Neuronal stem cell (in vitro differentiated cells): ENCODE measurements around the gene A2M.
A peak's percentile ranks its signal among the peaks of the same experiment; 100 is the strongest.
"Not testable (repeated sequence)": the region's sequence is repeated elsewhere in the genome, so short reads cannot be mapped to it uniquely, and the experiment has no call there.

ENCODE experiments used
- DNase-seq: peaks from one replicate; pipeline ENCODE4 v3.0.0-alpha.2; 2013; ENCODE audit warnings: low spot score
- H2AFZ ChIP-seq: one replicate; pipeline ENCODE4 v1.6.1; 2013; ENCODE audit warnings: mild to moderate bottlenecking, low read length, inconsistent platforms
- H2AK5ac ChIP-seq: 2 replicates; pipeline ENCODE4 v1.6.1; 2013; ENCODE audit warnings: low read depth, mild to moderate bottlenecking, inconsistent platforms, low read length, moderate library complexity, mixed read lengths
- H2BK120ac ChIP-seq: 2 replicates; pipeline ENCODE4 v1.6.1; 2013; ENCODE audit warnings: low read depth, mild to moderate bottlenecking, inconsistent platforms, low read length, moderate library complexity, mixed read lengths
- H2BK12ac ChIP-seq: one replicate; pipeline ENCODE4 v1.6.1; 2013; ENCODE audit warnings: low read length, inconsistent platforms
- H2BK15ac ChIP-seq: 2 replicates; pipeline ENCODE4 v1.6.1; 2013; ENCODE audit warnings: mild to moderate bottlenecking, low read length, inconsistent platforms, mixed read lengths
- H2BK5ac ChIP-seq: one replicate; pipeline ENCODE4 v1.6.1; 2013; ENCODE audit warnings: inconsistent platforms, mild to moderate bottlenecking, low read length, moderate library complexity
- H3K14ac ChIP-seq: one replicate; pipeline ENCODE4 v1.6.1; 2013; ENCODE audit warnings: low read length, inconsistent platforms
- H3K18ac ChIP-seq: 2 replicates; pipeline ENCODE4 v1.6.1; 2013; ENCODE audit warnings: low read length, inconsistent platforms
- H3K23ac ChIP-seq: 2 replicates; pipeline ENCODE4 v1.6.1; 2013; ENCODE audit warnings: low read depth, mild to moderate bottlenecking, mixed read lengths, low read length, inconsistent platforms; ENCODE audit not compliant: poor library complexity
- H3K27ac ChIP-seq: replicated peaks from 3 replicates; pipeline ENCODE4 v1.5.1; 2013; ENCODE audit warnings: low read length, inconsistent platforms
- H3K27me3 ChIP-seq, 3 experiments: 2 replicates each; pipeline ENCODE4 v1.6.1; 2013; ENCODE audit warnings: low read length in 3 of 3, mild to moderate bottlenecking in 2 of 3, inconsistent platforms in 1 of 3, low read depth in 1 of 3, mixed read lengths in 1 of 3, moderate library complexity in 1 of 3; ENCODE audit not compliant: control insufficient read depth in 3 of 3, insufficient read depth in 3 of 3
- H3K36me3 ChIP-seq, 2 donors: replicated peaks in 1 of 2; 2 replicates each; pipeline ENCODE4 v1.6.1; 2013; ENCODE audit warnings: low read length in 2 of 2; ENCODE audit not compliant: control insufficient read depth in 2 of 2, insufficient read depth in 2 of 2
- H3K4ac ChIP-seq: 2 replicates; pipeline ENCODE4 v1.6.1; 2013; ENCODE audit warnings: inconsistent platforms, mild to moderate bottlenecking, low read length, moderate library complexity
- H3K4me1 ChIP-seq, 2 donors: 1 replicate in 1 of 2; 2 replicates in 1 of 2; pipeline ENCODE4 v1.6.1; 2013; ENCODE audit warnings: low read length in 2 of 2, low read depth in 1 of 2; ENCODE audit not compliant: control insufficient read depth in 2 of 2, insufficient read depth in 1 of 2
- H3K4me2 ChIP-seq: one replicate; pipeline ENCODE4 v1.6.1; 2013; ENCODE audit warnings: mild to moderate bottlenecking, low read length, inconsistent platforms; ENCODE audit not compliant: insufficient read depth, poor library complexity, severe bottlenecking
- H3K4me3 ChIP-seq, 2 donors: 2 replicates each; pipeline ENCODE4 v1.5.1; 2013; ENCODE audit warnings: low read length in 2 of 2, mild to moderate bottlenecking in 2 of 2, inconsistent platforms in 1 of 2, moderate library complexity in 1 of 2
- H3K79me1 ChIP-seq: one replicate; pipeline ENCODE4 v1.6.1; 2013; ENCODE audit warnings: low read depth, mild to moderate bottlenecking, inconsistent platforms, low read length, moderate library complexity
- H3K9ac ChIP-seq: one replicate; pipeline ENCODE4 v1.6.1; 2013; ENCODE audit warnings: mild to moderate bottlenecking, low read depth, low read length, inconsistent platforms; ENCODE audit not compliant: poor library complexity
- H3K9me3 ChIP-seq, 2 donors: replicated peaks in 1 of 2; 2 replicates each; pipeline versions ENCODE3 to v1.6.1; 2013; ENCODE audit warnings: low read length in 2 of 2, mild to moderate bottlenecking in 2 of 2, inconsistent platforms in 1 of 2, low read depth in 1 of 2, mixed read lengths in 1 of 2, moderate library complexity in 1 of 2; ENCODE audit not compliant: control insufficient read depth in 2 of 2, insufficient read depth in 1 of 2
- H4K8ac ChIP-seq: one replicate; pipeline ENCODE4 v1.6.1; 2013; ENCODE audit warnings: low read depth, mild to moderate bottlenecking, inconsistent platforms, low read length, moderate library complexity
- H4K91ac ChIP-seq: one replicate; pipeline ENCODE4 v1.6.1; 2013; ENCODE audit warnings: low read length, low read depth, mild to moderate bottlenecking, inconsistent platforms; ENCODE audit not compliant: poor library complexity
- WGBS, 2 donors: extraction: QIAGEN DNeasy Blood & Tissue Kit; methylation state at CpG; one replicate each; pipeline ENCODE4 v1.1.7; 2013; ENCODE audit warnings: missing lambda C conversion rate in 2 of 2, mixed read lengths in 1 of 2; ENCODE audit not compliant: insufficient read length in 2 of 2, insufficient replicate concordance in 1 of 2; ENCODE audit errors: extremely low coverage in 2 of 2; 5-methylcytosine and 5-hydroxymethylcytosine counted together

The A2M gene

DNA sequence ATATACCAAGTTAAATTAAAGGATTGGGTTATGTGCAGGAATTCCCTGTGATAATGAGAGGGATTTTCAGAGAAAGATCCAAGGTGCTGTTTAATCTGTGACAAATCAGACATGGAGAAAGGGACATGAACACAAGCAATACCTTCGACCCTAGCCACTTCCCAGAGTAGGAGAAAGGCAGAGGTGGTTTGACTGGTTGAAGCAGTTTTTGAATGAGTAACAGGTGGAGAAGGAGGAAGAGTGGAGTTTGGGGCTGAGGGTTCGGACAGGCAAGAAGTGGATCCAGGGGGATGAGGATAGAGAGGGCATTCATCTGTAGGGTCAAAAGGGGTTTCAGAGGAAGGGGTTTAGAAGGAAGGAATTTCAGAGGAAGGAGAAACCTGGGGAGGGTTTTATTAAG is 27.4 kb upstream of the A2M start:
- Histone ChIP-seq H3K27me3 (no peaks in the 10 kb centered on the region), H2AFZ (no peak overlapping the region), H3K27ac (no peak overlapping the region), H4K91ac (no peak overlapping the region), H3K14ac (no peak overlapping the region), H3K4me3 (no peak overlapping the region), H3K18ac (no peak overlapping the region), H4K8ac (no peak overlapping the region), H2BK5ac (no peak overlapping the region), H3K4me1 (no peaks in the 10 kb centered on the region), H3K4ac (no peak overlapping the region), H3K23ac (no peak overlapping the region), H2BK120ac (no peak overlapping the region), H3K9me3 (peaks cover 10 to 69% of the 10 kb centered on the region in 2 donors), H2BK15ac (no peak overlapping the region), H2AK5ac (no peak overlapping the region), H3K79me1 (no peaks in the 10 kb centered on the region), H3K4me2 (no peak overlapping the region), H2BK12ac (no peak overlapping the region), H3K36me3 (no peaks in the 10 kb centered on the region), H3K9ac (no peak overlapping the region)
- WGBS, 2 donors: no CpG with 5 or more reads among the region's 2 CpGs
- DNase-seq: no peak

DNA sequence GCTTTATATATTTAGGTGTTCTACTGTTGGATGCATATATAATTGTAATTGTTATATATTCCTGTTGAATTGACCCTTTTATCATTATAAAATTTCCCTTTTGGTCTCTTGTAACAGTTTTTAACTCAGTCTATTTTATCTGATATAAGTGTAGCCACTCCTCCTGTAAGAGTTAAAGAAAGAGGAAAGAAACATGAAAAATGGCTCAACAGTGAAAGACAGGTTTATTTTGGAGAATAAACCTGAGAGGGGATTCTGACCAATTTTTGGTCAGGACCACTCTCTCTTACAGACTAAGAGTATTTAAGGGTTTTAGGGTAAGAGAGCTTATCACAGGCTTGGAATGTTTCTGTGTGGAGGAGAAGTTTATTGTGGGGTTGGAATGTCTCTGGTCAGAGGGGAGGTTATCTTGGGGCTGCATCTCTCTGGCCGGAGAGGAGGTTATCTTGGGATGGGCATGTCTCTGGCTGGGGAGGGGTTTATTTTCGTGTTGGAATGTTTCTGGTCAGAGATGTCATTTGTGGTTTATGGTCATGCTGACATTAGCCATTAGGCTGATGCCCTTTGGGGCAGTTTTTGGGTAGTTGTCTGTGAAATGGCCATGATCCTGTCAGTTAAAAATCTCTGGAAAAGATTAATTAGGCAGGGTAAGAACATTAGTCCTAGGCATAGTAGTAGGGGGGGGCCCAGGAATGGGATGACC is 24.0 kb upstream of the A2M start:
- not testable (repeated sequence) for H4K91ac ChIP-seq, DNase-seq, H2AFZ ChIP-seq, H3K4me2 ChIP-seq, H3K4me3 ChIP-seq, H2BK12ac ChIP-seq, H3K27me3 ChIP-seq, H2BK15ac ChIP-seq, H3K36me3 ChIP-seq, H3K4me1 ChIP-seq, H3K23ac ChIP-seq, H3K9ac ChIP-seq, H2BK120ac ChIP-seq, H3K27ac ChIP-seq, H2AK5ac ChIP-seq, H4K8ac ChIP-seq, H2BK5ac ChIP-seq, H3K79me1 ChIP-seq, H3K18ac ChIP-seq, H3K14ac ChIP-seq, H3K4ac ChIP-seq
- WGBS, 2 donors: no CpG with 5 or more reads among the region's 2 CpGs
- H3K9me3 ChIP-seq: peaks cover 9 to 53% of the 10 kb centered on the region in 2 donors

DNA sequence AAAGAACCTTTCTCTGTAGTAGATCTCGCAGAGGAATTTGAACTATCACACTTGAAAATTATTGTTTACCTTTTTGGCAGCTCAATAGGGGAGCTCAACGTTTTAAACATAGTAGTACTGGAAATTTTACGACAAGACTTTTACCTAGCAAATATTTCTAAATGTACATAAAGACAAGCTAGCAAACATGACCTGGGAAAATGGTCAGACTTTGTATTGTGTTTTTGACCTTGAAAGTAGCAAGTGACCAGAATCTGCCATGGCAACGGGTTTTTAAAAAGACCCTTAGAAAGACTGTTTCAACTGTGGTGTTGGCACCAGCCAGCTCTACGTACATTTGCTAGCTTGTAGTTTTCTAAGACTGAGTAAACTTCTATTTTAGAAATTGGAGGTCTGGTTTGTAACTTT is 20.2 kb upstream of the A2M start:
- Histone ChIP-seq H4K91ac (no peak overlapping the region), H3K23ac (no peak overlapping the region), H3K36me3 (no peaks in the 10 kb centered on the region), H2AK5ac (no peak overlapping the region), H2BK5ac (no peak overlapping the region), H3K27ac (no peak overlapping the region), H3K18ac (no peak overlapping the region), H4K8ac (no peak overlapping the region), H3K4me3 (no peak overlapping the region), H2BK12ac (no peak overlapping the region), H2AFZ (no peak overlapping the region), H3K79me1 (no peaks in the 10 kb centered on the region), H2BK15ac (no peak overlapping the region), H3K9ac (no peak overlapping the region), H3K9me3 (peaks cover 0 to 30% of the 10 kb centered on the region in 2 donors), H3K27me3 (no peaks in the 10 kb centered on the region), H3K4me2 (no peak overlapping the region), H2BK120ac (no peak overlapping the region), H3K4me1 (peaks cover 0 to 2% of the 10 kb centered on the region in 2 donors), H3K4ac (no peak overlapping the region), H3K14ac (no peak overlapping the region)
- no peak for DNase-seq
- no CpG with 5 or more reads among the region's 5 CpGs for WGBS, 2 donors

DNA sequence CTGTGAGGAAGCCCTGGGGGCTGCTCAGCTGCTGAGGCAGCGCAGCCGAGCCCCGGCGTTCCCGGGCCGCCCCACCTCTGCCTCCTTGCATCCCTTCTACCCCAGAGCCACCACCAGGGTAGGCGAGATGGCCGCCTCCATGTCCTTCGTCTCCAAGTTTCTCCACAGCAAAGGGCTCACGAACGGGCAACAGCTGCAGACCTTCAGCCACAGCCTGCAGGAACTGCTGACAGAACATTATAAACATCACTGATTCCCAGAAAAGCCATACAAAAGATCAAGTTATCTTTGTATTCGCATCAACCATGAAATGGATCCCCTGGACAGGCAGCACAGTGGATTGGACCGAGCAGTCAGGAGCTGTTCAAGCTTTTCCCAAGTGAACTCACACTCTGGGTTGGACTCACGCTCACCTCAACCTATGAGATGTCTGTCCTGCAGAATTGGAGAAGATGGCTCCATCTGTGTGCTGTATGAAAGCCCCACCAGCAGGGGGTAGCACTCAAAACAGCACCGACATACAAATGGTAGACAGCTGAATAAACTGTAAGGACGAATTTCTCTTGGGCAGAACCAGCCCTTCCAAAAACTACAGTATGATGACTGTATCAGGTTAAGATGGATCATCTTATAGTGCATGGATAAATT is 19.4 kb upstream of the A2M start:
- Histone ChIP-seq H3K9me3 (peaks cover 0 to 32% of the 10 kb centered on the region in 2 donors), H4K91ac (no peak overlapping the region), H3K23ac (no peak overlapping the region), H2BK15ac (no peak overlapping the region), H3K4me2 (no peak overlapping the region), H2AK5ac (no peak overlapping the region), H2BK120ac (no peak overlapping the region), H3K27me3 (no peaks in the 10 kb centered on the region), H3K27ac (no peak overlapping the region), H2BK12ac (no peak overlapping the region), H3K9ac (peak overlapping the region; percentile 21), H4K8ac (no peak overlapping the region), H2BK5ac (no peak overlapping the region), H3K79me1 (no peaks in the 10 kb centered on the region), H3K14ac (no peak overlapping the region), H3K4me1 (peaks cover 0 to 2% of the 10 kb centered on the region in 2 donors), H2AFZ (no peak overlapping the region), H3K36me3 (no peaks in the 10 kb centered on the region), H3K4me3 (no peak overlapping the region), H3K18ac (no peak overlapping the region), H3K4ac (no peak overlapping the region)
- DNase-seq: no peak
- WGBS, 2 donors: no CpG with 5 or more reads among the region's 16 CpGs
